OCI-LY3 (cell line): ENCODE results near the gene SHANK2.

Experiments used
- H2AFZ ChIP-seq: fragments of 200-600, 300-600 bp; shearing (Covaris generic); 2 replicates; pipeline ENCODE4 v1.6.0; 2014; ENCODE audit warnings: antibody characterized with exemption, low read depth, low read length
- H3K27ac ChIP-seq: fragments of 200-600, 300-600 bp; sonication (generic); 2 replicates; pipeline ENCODE4 v1.5.1; 2014; ENCODE audit warnings: mild to moderate bottlenecking, low read length, moderate library complexity, mixed read lengths
- H3K27me3 ChIP-seq: fragments of 200-600, 300-600 bp; sonication (generic); 2 replicates; pipeline ENCODE4 v1.6.1; 2014; ENCODE audit warnings: low read depth, low read length, mixed read lengths
- H3K36me3 ChIP-seq: fragments of 200-600, 300-600 bp; sonication (generic); replicated peaks from 2 replicates; pipeline ENCODE3; 2014; ENCODE audit warnings: low read depth, low read length, mixed read lengths
- H3K4me1 ChIP-seq: fragments of 300-600, 200-600 bp; sonication (generic); 2 replicates; pipeline ENCODE4 v1.6.1; 2014; ENCODE audit warnings: low read length, mixed read lengths
- H3K4me2 ChIP-seq: fragments of 200-600, 300-600 bp; sonication (generic); 2 replicates; pipeline ENCODE4 v1.6.1; 2014; ENCODE audit warnings: low read length, mixed read lengths
- H3K4me3 ChIP-seq: fragments of 300-600, 200-600 bp; sonication (generic); 2 replicates; pipeline ENCODE4 v1.5.1; 2014; ENCODE audit warnings: antibody characterized with exemption, mild to moderate bottlenecking, low read length, moderate library complexity
- H3K79me2 ChIP-seq: fragments of 300-600, 200-600 bp; shearing (Covaris generic); 2 replicates; pipeline ENCODE4 v1.6.1; 2014; ENCODE audit warnings: mild to moderate bottlenecking, low read length, mixed read lengths
- H3K9ac ChIP-seq: fragments of 300-600, 200-600 bp; shearing (Covaris generic); 2 replicates; pipeline ENCODE4 v1.6.0; 2014; ENCODE audit warnings: mild to moderate bottlenecking, low read length, moderate library complexity
- H3K9me3 ChIP-seq: fragments of 200-600, 300-600 bp; shearing (Covaris generic); 2 replicates; pipeline ENCODE4 v1.6.1; 2014; ENCODE audit warnings: low read length, mixed read lengths; ENCODE audit not compliant: insufficient read depth
- H4K20me1 ChIP-seq: fragments of 200-600, 300-600 bp; sonication (generic); 2 replicates; pipeline ENCODE4 v1.6.1; 2016; ENCODE audit warnings: low read length, mixed read lengths; ENCODE audit not compliant: insufficient read depth
- EZH2phosphoT487 ChIP-seq: fragments of 200-600 bp; shearing (Covaris generic); IDR thresholded peaks from 2 replicates; pipeline ENCODE4 v1.6.1; 2018; ENCODE audit warnings: antibody characterized with exemption, mixed run types, low read depth
- TF ChIP-seq, protein P1 (sequence below): fragments of 200-600, 300-600 bp; sonication (generic); IDR thresholded peaks from 2 replicates; pipeline ENCODE4 v1.5.1; 2014; ENCODE audit warnings: antibody characterized with exemption, low read length, low read depth

SHANK2 gene

DNA sequence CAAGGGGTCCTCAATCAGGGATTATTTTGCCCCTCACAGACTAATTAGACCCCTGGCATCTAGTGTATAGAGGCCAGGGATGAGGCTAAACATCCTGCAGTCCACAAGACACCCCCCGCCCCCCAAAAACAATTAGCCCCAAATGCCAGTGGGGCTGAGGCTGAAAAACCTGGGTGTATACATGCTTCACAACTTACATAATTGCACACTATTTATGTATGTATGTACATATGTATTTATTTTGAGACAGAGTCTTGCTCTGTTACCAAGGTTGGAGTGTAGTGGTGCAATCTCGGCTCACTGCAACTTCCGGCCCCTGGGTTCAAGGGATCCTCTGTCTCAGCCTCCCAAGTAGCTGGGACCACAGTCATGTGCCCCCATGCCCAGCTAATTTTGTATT lies 28.8 kb upstream of the SHANK2 start:
- Histone ChIP-seq H2AFZ (no peak overlapping the region), H3K27ac (no peak overlapping the region), H4K20me1 (no peaks in the 10 kb centered on the region), H3K4me1 (no peaks in the 10 kb centered on the region), H3K9me3 (no peaks in the 10 kb centered on the region), H3K27me3 (no peaks in the 10 kb centered on the region), H3K9ac (no peak overlapping the region), H3K36me3 (no peaks in the 10 kb centered on the region), H3K4me2 (no peak overlapping the region), H3K79me2 (no peaks in the 10 kb centered on the region), H3K4me3 (no peak overlapping the region)
- TF ChIP-seq, protein P1, sequence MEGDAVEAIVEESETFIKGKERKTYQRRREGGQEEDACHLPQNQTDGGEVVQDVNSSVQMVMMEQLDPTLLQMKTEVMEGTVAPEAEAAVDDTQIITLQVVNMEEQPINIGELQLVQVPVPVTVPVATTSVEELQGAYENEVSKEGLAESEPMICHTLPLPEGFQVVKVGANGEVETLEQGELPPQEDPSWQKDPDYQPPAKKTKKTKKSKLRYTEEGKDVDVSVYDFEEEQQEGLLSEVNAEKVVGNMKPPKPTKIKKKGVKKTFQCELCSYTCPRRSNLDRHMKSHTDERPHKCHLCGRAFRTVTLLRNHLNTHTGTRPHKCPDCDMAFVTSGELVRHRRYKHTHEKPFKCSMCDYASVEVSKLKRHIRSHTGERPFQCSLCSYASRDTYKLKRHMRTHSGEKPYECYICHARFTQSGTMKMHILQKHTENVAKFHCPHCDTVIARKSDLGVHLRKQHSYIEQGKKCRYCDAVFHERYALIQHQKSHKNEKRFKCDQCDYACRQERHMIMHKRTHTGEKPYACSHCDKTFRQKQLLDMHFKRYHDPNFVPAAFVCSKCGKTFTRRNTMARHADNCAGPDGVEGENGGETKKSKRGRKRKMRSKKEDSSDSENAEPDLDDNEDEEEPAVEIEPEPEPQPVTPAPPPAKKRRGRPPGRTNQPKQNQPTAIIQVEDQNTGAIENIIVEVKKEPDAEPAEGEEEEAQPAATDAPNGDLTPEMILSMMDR, result no peak
- no peak for TF ChIP-seq EZH2phosphoT487

DNA sequence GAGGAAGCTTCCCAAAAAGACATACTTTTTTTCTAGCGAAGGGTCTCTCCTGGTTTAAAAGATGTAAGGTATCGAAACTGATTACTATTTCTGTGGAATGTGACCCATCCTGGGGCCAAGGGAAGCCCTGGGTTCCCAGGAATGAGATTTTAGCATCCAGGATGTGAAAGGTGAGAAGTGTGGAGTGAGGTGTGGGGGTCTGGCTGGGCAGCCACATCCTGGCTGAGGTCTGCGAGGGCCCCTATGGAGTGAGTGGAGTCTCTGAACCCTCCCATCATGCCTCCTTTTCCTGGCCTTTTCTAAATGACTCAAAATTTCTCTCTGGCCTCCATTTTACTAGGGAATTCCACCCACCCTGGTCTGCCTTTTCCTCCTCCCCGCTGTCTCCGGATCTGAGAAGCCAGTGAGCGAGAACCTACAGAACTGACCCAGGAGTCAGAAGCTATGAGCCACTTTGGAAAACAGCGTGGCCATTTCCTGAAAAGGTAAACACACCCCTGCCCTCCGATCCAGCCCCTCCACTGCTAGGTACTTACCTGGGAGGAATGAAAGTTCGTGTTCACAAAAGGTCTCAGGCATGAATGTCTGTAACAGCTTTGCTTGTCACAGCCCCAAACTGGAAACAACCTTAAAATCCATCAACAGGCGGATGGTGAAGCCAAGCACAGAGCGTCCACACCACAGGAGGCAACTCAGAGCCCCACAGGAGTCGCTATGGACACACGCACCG lies 27.7 kb upstream of the SHANK2 start:
- no peaks in the 10 kb centered on the region for H3K4me1 ChIP-seq
- no peak for TF ChIP-seq EZH2phosphoT487
- TF ChIP-seq, protein P1, result no peak
- no peak overlapping the region for H2AFZ ChIP-seq
- H3K4me2 ChIP-seq, result no peak overlapping the region
- no peaks in the 10 kb centered on the region for H3K36me3 ChIP-seq
- H3K79me2 ChIP-seq, result no peaks in the 10 kb centered on the region
- H3K9me3 ChIP-seq, result no peaks in the 10 kb centered on the region
- no peaks in the 10 kb centered on the region for H4K20me1 ChIP-seq
- no peaks in the 10 kb centered on the region for H3K27me3 ChIP-seq
- H3K4me3 ChIP-seq, result no peak overlapping the region
- no peak overlapping the region for H3K27ac ChIP-seq
- no peak overlapping the region for H3K9ac ChIP-seq

DNA sequence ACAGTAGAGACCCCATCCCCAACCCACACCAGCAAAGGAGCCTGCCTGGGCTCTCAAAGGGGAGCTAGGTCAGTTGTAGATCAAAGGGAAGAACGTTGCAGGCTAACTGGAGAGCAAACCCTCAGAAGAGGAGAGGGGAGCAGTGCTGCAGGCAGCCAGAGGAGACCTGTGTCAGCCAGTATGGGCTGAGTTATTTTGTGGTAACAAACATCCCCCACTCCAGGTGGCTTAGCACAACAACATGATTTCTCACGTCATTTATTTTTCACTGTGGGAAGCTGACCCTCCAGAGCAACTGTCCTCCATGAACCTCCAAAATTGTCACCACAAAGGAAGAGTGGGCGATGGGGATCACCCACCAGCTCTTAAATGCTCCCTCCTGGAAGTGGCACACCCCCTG lies 19.8 kb upstream of the SHANK2 start:
- Histone ChIP-seq H3K27ac (no peak overlapping the region), H3K9ac (no peak overlapping the region), H3K9me3 (peaks cover 4% of the 10 kb centered on the region), H3K4me2 (no peak overlapping the region), H3K79me2 (no peaks in the 10 kb centered on the region), H3K27me3 (no peaks in the 10 kb centered on the region; the same call in 1 of the 2 replicates), H3K4me1 (no peaks in the 10 kb centered on the region), H4K20me1 (no peaks in the 10 kb centered on the region), H3K4me3 (no peak overlapping the region), H3K36me3 (no peaks in the 10 kb centered on the region), H2AFZ (no peak overlapping the region)
- no peak for TF ChIP-seq EZH2phosphoT487
- TF ChIP-seq, protein P1, result no peak

DNA sequence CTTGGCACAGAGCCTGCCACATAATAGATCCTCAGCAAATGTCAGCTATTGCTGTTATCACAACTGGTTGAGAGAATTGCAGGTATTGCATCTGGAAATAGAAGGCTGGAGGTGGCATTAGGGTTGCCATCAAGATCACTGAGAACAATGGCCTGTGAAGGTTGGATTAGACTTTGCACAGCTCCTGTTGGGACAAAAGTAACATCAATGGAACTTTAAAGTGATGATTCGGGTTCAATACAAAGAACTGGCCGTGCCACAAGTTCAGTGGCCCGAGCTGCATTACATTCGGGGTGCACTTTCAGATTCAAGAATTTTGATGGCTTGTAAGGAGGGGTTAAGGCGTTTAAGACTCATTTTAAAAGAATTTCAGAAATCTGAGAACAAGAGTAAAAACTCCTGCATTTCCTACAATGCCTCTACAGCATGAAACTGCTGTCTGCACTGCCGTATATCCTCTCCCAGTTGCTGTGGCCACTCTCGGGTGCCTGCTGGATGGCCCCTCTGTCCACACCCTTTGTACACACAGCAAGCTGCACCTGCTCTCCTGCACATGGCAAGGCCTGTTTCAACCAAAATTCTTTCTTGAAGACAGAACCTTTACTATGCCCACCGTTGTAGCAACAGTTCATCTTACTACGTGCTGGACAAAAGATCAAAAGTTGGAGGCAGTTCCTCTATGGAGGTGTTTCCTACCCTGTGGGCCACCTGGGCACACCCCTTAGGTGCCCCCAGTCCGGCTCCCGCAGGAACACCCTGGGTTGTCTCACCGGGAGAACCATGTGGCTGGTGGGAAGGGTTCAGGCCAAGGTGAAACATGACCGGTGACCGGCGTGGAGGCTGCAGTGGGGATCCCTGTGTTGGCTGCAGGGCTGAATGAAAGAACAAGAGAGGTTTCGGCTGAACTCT lies 17.5 kb upstream of the SHANK2 start:
- Histone ChIP-seq H3K4me2 (no peak overlapping the region), H4K20me1 (no peaks in the 10 kb centered on the region), H3K36me3 (no peaks in the 10 kb centered on the region), H3K27ac (no peak overlapping the region), H3K4me3 (no peak overlapping the region), H3K9ac (no peak overlapping the region), H3K4me1 (no peaks in the 10 kb centered on the region), H3K9me3 (peaks cover 4% of the 10 kb centered on the region), H2AFZ (no peak overlapping the region), H3K79me2 (no peaks in the 10 kb centered on the region), H3K27me3 (no peaks in the 10 kb centered on the region; the same call in 1 of the 2 replicates)
- TF ChIP-seq, protein P1, result no peak
- TF ChIP-seq EZH2phosphoT487, result no peak
